BE2C (cell line): ENCODE data around the gene HCRTR1.

Source experiments
- DNase-seq: peaks from one replicate; pipeline ENCODE4 v3.0.0-alpha.2; 2020
- H3K27me3 ChIP-seq: fragments of 250-450 bp; sonication (Bioruptor Pico); 2 replicates; pipeline ENCODE4 v1.5.1; 2020; ENCODE audit warnings: mild to moderate bottlenecking
- H3K36me3 ChIP-seq: fragments of 250-450 bp; sonication (Bioruptor Pico); 2 replicates; pipeline ENCODE4 v1.5.1; 2020; ENCODE audit warnings: mild to moderate bottlenecking
- H3K4me1 ChIP-seq: fragments of 250-450 bp; sonication (Bioruptor Pico); 2 replicates; pipeline ENCODE4 v1.5.1; 2020
- H3K4me3 ChIP-seq: 2 replicates; pipeline ENCODE4 v1.5.1; 2011; ENCODE audit warnings: low read depth, low read length
- H3K9me3 ChIP-seq: fragments of 250-450 bp; sonication (Bioruptor Pico); 2 replicates; pipeline ENCODE4 v1.5.1; 2020
- CTCF ChIP-seq: IDR thresholded peaks from 2 replicates; pipeline ENCODE4 v1.5.1; 2012; ENCODE audit warnings: mild to moderate bottlenecking, low read depth, low read length

Gene HCRTR1

GRCh38 chr1:31650161-31651088, 32.9 kb downstream of the HCRTR1 start:
- Histone ChIP-seq H3K4me1 (no peaks in the 10 kb centered on the region), H3K36me3 (no peaks in the 10 kb centered on the region), H3K4me3 (no peak overlapping the region), H3K27me3 (no peaks in the 10 kb centered on the region), H3K9me3 (no peaks in the 10 kb centered on the region)
- no peak for DNase-seq
- no peak for TF ChIP-seq CTCF

- TF ChIP-seq CTCF: no peak
- DNase-seq: no peak
Observed at GRCh38 chr1:31651089-31651420, 33.6 kb downstream of the HCRTR1 start.

GRCh38 chr1:31651766-31652165, 34.3 kb downstream of the HCRTR1 start:
- H3K4me1 ChIP-seq: no peaks in the 10 kb centered on the region
- H3K9me3 ChIP-seq: no peaks in the 10 kb centered on the region
- H3K4me3 ChIP-seq: no peak overlapping the region
- no peak for DNase-seq
- no peak for TF ChIP-seq CTCF
- H3K27me3 ChIP-seq: no peaks in the 10 kb centered on the region
- H3K36me3 ChIP-seq: no peaks in the 10 kb centered on the region

More at GRCh38 chr1:31651089-31651420, 33.6 kb downstream of the HCRTR1 start:
- H3K27me3 ChIP-seq: no peaks in the 10 kb centered on the region
- no peaks in the 10 kb centered on the region for H3K36me3 ChIP-seq
- H3K4me1 ChIP-seq: no peaks in the 10 kb centered on the region
- H3K4me3 ChIP-seq: no peak overlapping the region
- H3K9me3 ChIP-seq: no peaks in the 10 kb centered on the region

GRCh38 chr1:31652891-31653499, 35.5 kb downstream of the HCRTR1 start:
- DNase-seq: no peak
- no peaks in the 10 kb centered on the region for H3K9me3 ChIP-seq
- H3K4me1 ChIP-seq: no peaks in the 10 kb centered on the region
- no peaks in the 10 kb centered on the region for H3K27me3 ChIP-seq
- TF ChIP-seq CTCF: no peak
- no peak overlapping the region for H3K4me3 ChIP-seq
- H3K36me3 ChIP-seq: no peaks in the 10 kb centered on the region

- Histone ChIP-seq H3K9me3 (no peaks in the 10 kb centered on the region), H3K4me3 (no peak overlapping the region), H3K4me1 (no peaks in the 10 kb centered on the region), H3K36me3 (no peaks in the 10 kb centered on the region), H3K27me3 (no peaks in the 10 kb centered on the region)
- no peak for TF ChIP-seq CTCF
- no peak for DNase-seq
Observed at GRCh38 chr1:31653717-31654473, 36.4 kb downstream of the HCRTR1 start.
